ENCODE measurements around the gene CAMK2N2.
A peak's percentile ranks its signal among the peaks of the same experiment; 100 is the strongest.
"Not testable (repeated sequence)": the region's sequence is repeated elsewhere in the genome, so short reads cannot be mapped to it uniquely, and the experiment has no call there.

CAMK2N2 gene

GRCh38 chr3:184272269-184272668 is 10.9 kb upstream of the CAMK2N2 start:
- DNase-seq: no peak

GRCh38 chr3:184267249-184267648 is 5.9 kb upstream of the CAMK2N2 start:
- DNase-seq: not testable (repeated sequence)

- peak in 1 of 3 donors; percentile 50 for DNase-seq
Observed at GRCh38 chr3:184262764-184263179, 1.4 kb upstream of the CAMK2N2 start.

GRCh38 chr3:184261854-184262763 is 756 bp upstream of the CAMK2N2 start:
- DNase-seq: peak; percentile 25 to 69 (median 60)

GRCh38 chr3:184260724-184261269 is 556 bp downstream of the CAMK2N2 start:
- DNase-seq: no peak

GRCh38 chr3:184259878-184260723 is 1.3 kb downstream of the CAMK2N2 start:
- peak; percentile 41 to 78 (median 57) for DNase-seq

- DNase-seq: no peak
Observed at GRCh38 chr3:184259396-184259877, 1.9 kb downstream of the CAMK2N2 start.

- DNase-seq: no peak
Observed at GRCh38 chr3:184258926-184259325, 2.4 kb downstream of the CAMK2N2 start.

- DNase-seq: no peak
Observed at GRCh38 chr3:184257083-184257915, 4.1 kb downstream of the CAMK2N2 start.

- no peak for DNase-seq
Observed at GRCh38 chr3:184255291-184256039, 5.9 kb downstream of the CAMK2N2 start.

GRCh38 chr3:184250167-184250828 is 11.1 kb downstream of the CAMK2N2 start:
- peak; percentile 94 to 96 (median 96) for DNase-seq

GRCh38 chr3:184249412-184250166 is 11.8 kb downstream of the CAMK2N2 start, which contains the start of gene EEF1AKMT4:
Gene EEF1AKMT4, plus strand, starts transcription at chr3:184249672. Its CDS starts 23 bp downstream, at chr3:184249695.
- DNase-seq: peak; percentile 97 to 99 (median 99)

GRCh38 chr3:184248454-184249411 is 12.6 kb downstream of the CAMK2N2 start, which contains the start of gene ALG3:
Gene ALG3, minus strand, starts transcription at chr3:184248962. Its CDS starts 22 bp downstream, at chr3:184248940.
- DNase-seq: peak; percentile 92 to 96 (median 96)

GRCh38 chr3:184242297-184242685 is 19.1 kb downstream of the CAMK2N2 start:
- no peak for DNase-seq

- peak in 1 of 3 donors; percentile 27 for DNase-seq
Observed at GRCh38 chr3:184241447-184242296, 19.7 kb downstream of the CAMK2N2 start.

GRCh38 chr3:184241141-184241446 is 20.3 kb downstream of the CAMK2N2 start:
- DNase-seq: no peak

- DNase-seq: no peak
Observed at GRCh38 chr3:184240384-184241140, 20.8 kb downstream of the CAMK2N2 start.
